Endothelial cell of umbilical vein (primary cell): ENCODE results near the gene DENND1A. TPM values are rescaled to one million over a fixed set of nuclear protein-coding genes. Genes with fewer than 3 reads are reported as not detected.
"Not testable (repeated sequence)": the region's sequence is repeated elsewhere in the genome, so short reads cannot be mapped to it uniquely, and the experiment has no call there.

Source experiments
- BruUV-seq: library from RNA; stranded (reverse); fragments of 400-500 nt; replicated peaks from 2 replicates; lab custom pipeline; 2021; lab: Mats Ljungman, UMichigan
- CTCF ChIA-PET: fragments of 300-600, 350-600 bp; sonication (Branson Sonifier 250); formaldehyde crosslinking; loops from one replicate; lab custom pipeline; 2021; ENCODE audit warnings: antibody characterized with exemption, inconsistent platforms; lab: Charles Lee
- POLR2A ChIA-PET: fragments of 300-600, 350-600 bp; sonication (Branson Sonifier 250); formaldehyde crosslinking; loops from one replicate; lab custom pipeline; 2021; ENCODE audit warnings: antibody characterized with exemption, inconsistent platforms; lab: Charles Lee
- DNase-seq: peaks from one replicate; pipeline ENCODE4 v3.0.0-alpha.2; 2011; ENCODE audit warnings: low read depth, low spot score
- FAIRE-seq: peaks from 2 replicates; lab custom pipeline; 2011; peaks lifted over from hg19 to GRCh38; lab: Jason Lieb, UNC
- H2AFZ ChIP-seq: 2 replicates; pipeline ENCODE4 v1.6.0; 2012; ENCODE audit warnings: low read depth, low read length, control low read depth, inconsistent platforms
- H3K27ac ChIP-seq: 2 replicates; pipeline ENCODE4 v1.5.1; 2011; ENCODE audit warnings: low read depth, mild to moderate bottlenecking, control low read depth, low read length, moderate library complexity; ENCODE audit not compliant: insufficient read depth
- H3K27me3 ChIP-seq, 2 experiments: 2 replicates each; pipeline versions ENCODE4 v1.6.0 to v1.6.1; 2011; ENCODE audit warnings: low read length in 2 of 2, mixed read lengths in 1 of 2; ENCODE audit not compliant: control insufficient read depth in 2 of 2, insufficient read depth in 2 of 2
- H3K36me3 ChIP-seq, 2 experiments: 2 replicates in 1 of 2; 3 replicates in 1 of 2; pipeline ENCODE4 v1.5.1; 2011; ENCODE audit warnings: low read length in 2 of 2, mild to moderate bottlenecking in 1 of 2, moderate library complexity in 1 of 2; ENCODE audit not compliant: control insufficient read depth in 2 of 2, insufficient read depth in 2 of 2; ENCODE audit errors: extremely low read depth in 1 of 2
- H3K4me1 ChIP-seq: 3 replicates; pipeline ENCODE4 v1.5.1; 2011; ENCODE audit warnings: mild to moderate bottlenecking, low read length; ENCODE audit not compliant: control insufficient read depth, insufficient read depth; ENCODE audit errors: extremely low read depth
- H3K4me2 ChIP-seq: 2 replicates; pipeline ENCODE4 v1.6.1; 2011; ENCODE audit warnings: low read length, control low read depth, mixed read lengths; ENCODE audit not compliant: insufficient read depth
- H3K4me3 ChIP-seq, 3 experiments: fragments of 200-600 bp in 1 of 3; sonication (generic), shearing (Covaris generic) in 1 of 3; replicated peaks in 1 of 3; 2 replicates each; pipeline ENCODE4 v1.5.1; 2011 to 2016; ENCODE audit warnings: control low read depth in 3 of 3, low read length in 3 of 3, mild to moderate bottlenecking in 2 of 3, inconsistent platforms in 1 of 3, low read depth in 1 of 3, moderate library complexity in 1 of 3; ENCODE audit not compliant: insufficient read depth in 1 of 3
- H3K79me2 ChIP-seq: 2 replicates; pipeline ENCODE4 v1.6.0; 2012; ENCODE audit warnings: low read length, inconsistent platforms; ENCODE audit not compliant: control insufficient read depth, insufficient read depth
- H3K9ac ChIP-seq: replicated peaks from 2 replicates; pipeline ENCODE3; 2011; ENCODE audit warnings: low read length, control low read depth; ENCODE audit not compliant: insufficient read depth; ENCODE audit errors: extremely low read depth
- H3K9me1 ChIP-seq: replicated peaks from 3 replicates; pipeline ENCODE4 v1.6.0; 2011; ENCODE audit warnings: mild to moderate bottlenecking, low read length; ENCODE audit not compliant: control insufficient read depth, insufficient read depth; ENCODE audit errors: extremely low read depth
- H3K9me3 ChIP-seq: replicated peaks from 2 replicates; pipeline ENCODE4 v1.5.1; 2012; ENCODE audit warnings: low read length, inconsistent platforms; ENCODE audit not compliant: control insufficient read depth, insufficient read depth
- H4K20me1 ChIP-seq: replicated peaks from 2 replicates; pipeline ENCODE3; 2011; ENCODE audit warnings: mild to moderate bottlenecking, low read length; ENCODE audit not compliant: control insufficient read depth, insufficient read depth; ENCODE audit errors: extremely low read depth
- CTCF ChIP-seq, 2 donors: IDR thresholded peaks; 1 replicate in 1 of 2; 2 replicates in 1 of 2; pipeline ENCODE4 v1.5.1; 2011; ENCODE audit warnings: low read length in 2 of 2, mild to moderate bottlenecking in 2 of 2, moderate library complexity in 2 of 2, control low read depth in 1 of 2, inconsistent platforms in 1 of 2, low read depth in 1 of 2; ENCODE audit not compliant: insufficient read depth in 1 of 2; ENCODE audit errors: extremely low read depth in 1 of 2
- EZH2 ChIP-seq: IDR thresholded peaks from 2 replicates; pipeline ENCODE4 v1.6.1; 2012; ENCODE audit warnings: borderline replicate concordance, low read depth, mild to moderate bottlenecking, moderate library complexity, low read length, inconsistent platforms; ENCODE audit not compliant: severe bottlenecking
- FOS ChIP-seq: IDR thresholded peaks from 2 replicates; pipeline ENCODE4 v1.6.1; 2011; ENCODE audit warnings: mild to moderate bottlenecking, low read length, moderate library complexity, borderline replicate concordance; ENCODE audit not compliant: insufficient read depth
- GATA2 ChIP-seq: IDR thresholded peaks from 2 replicates; pipeline ENCODE4 v1.7.0; 2011; ENCODE audit warnings: low read depth, mild to moderate bottlenecking, moderate library complexity, mixed read lengths, low read length; ENCODE audit not compliant: insufficient read length, insufficient read depth
- JUN ChIP-seq: IDR thresholded peaks from 2 replicates; pipeline ENCODE4 v1.6.1; 2011; ENCODE audit warnings: borderline replicate concordance, low read depth; ENCODE audit not compliant: insufficient read length, insufficient read depth
- MYC ChIP-seq: IDR thresholded peaks from one replicate; pipeline ENCODE4 v1.6.1; 2011; ENCODE audit warnings: mild to moderate bottlenecking, low read depth, low read length
- POLR2A ChIP-seq: IDR thresholded peaks from 2 replicates; pipeline ENCODE4 v1.6.1; 2012; ENCODE audit warnings: low read depth, mild to moderate bottlenecking, control low read depth, low read length
- POLR2AphosphoS5 ChIP-seq: IDR thresholded peaks from 2 replicates; pipeline ENCODE4 v1.6.1; 2012; ENCODE audit warnings: low read depth, mild to moderate bottlenecking, control low read depth, low read length, moderate library complexity; ENCODE audit not compliant: insufficient read depth
- dilution Hi-C: fragments of 300-500 bp; cut with MboI; formaldehyde crosslinking; loops from one replicate; pipeline ENCODE4 v1.15.0; 2019; ENCODE audit warnings: low sequenced_read_pairs; ENCODE audit not compliant: extremely low pct_ligation_motif_present
- intact Hi-C: fragments of 100-400 bp; cut with micrococcal nuclease; formaldehyde crosslinking; loops from one replicate; pipeline ENCODE4 v1.10.0; 2022
- polyA plus RNA-seq, 4 experiments: library from polyadenylated mRNA; depleted of rRNA in 3 of 4; stranded (reverse) in 3 of 4; unstranded in 1 of 4; fragments of >200 nt; gene quantifications; 2 replicates each; pipeline versions ENCODE4 v1.2.1 to v1.2.3, GENCODE V29; 2011 to 2012; ENCODE audit warnings: missing spikeins in 1 of 4
- total RNA-seq: library from RNA; stranded (reverse); gene quantifications from 2 replicates; pipeline ENCODE4 v1.2.3, GENCODE V29; 2021
- TF ChIP-seq, protein P1 (sequence below): IDR thresholded peaks from 2 replicates; pipeline ENCODE4 v1.6.1; 2011; ENCODE audit not compliant: insufficient read depth, insufficient read length

The DENND1A gene
- total and polyA plus RNA-seq, 2 donors (not counting 3 experiments of a cell fraction or from before 2014, with no cell fraction given) = 18.5 to 24.5 TPM

DNA sequence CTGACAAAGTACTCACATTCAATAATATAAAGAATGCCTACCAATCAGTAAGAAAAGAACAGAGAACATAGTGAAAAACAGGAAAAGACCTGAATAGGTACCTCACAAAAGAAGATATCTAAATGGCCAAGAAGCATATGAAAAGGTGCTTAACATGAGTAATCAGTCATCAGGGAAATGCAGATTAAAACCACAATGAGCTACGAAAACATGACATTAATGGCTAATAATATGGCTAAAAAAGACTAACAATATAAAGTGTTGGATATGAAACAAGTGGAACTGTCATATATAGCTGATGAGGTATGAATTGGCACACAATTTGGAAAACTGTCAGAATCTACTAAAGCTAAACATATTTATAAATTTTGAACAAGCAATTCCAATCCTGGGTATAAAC, 18.9 kb downstream of the DENND1A start:
- intact Hi-C loops = no loop called here
- Histone ChIP-seq H4K20me1 (no peaks in the 10 kb centered on the region), H3K9me3 (no peaks in the 10 kb centered on the region), H2AFZ (no peak overlapping the region), H3K9ac (no peak overlapping the region), H3K27me3 (no peaks in the 10 kb centered on the region), H3K79me2 (peaks cover 2% of the 10 kb centered on the region), H3K4me3 (no peak overlapping the region), H3K36me3 (no peaks in the 10 kb centered on the region), H3K4me2 (no peak overlapping the region), H3K27ac (no peak overlapping the region), H3K9me1 (no peaks in the 10 kb centered on the region), H3K4me1 (no peaks in the 10 kb centered on the region)
- TF ChIP-seq POLR2A = no peak
- no peak for TF ChIP-seq GATA2
- TF ChIP-seq MYC = no peak
- TF ChIP-seq, protein P1, sequence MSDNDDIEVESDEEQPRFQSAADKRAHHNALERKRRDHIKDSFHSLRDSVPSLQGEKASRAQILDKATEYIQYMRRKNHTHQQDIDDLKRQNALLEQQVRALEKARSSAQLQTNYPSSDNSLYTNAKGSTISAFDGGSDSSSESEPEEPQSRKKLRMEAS = no peak
- no peak for TF ChIP-seq FOS
- TF ChIP-seq JUN = no peak
- no peak for TF ChIP-seq CTCF (IDR thresholded peaks at IDR 0.05; ENCODE audit: extremely low read depth in 1 of 2, insufficient read depth in 1 of 2, low read depth in 1 of 2, low read length in 2 of 2)
- TF ChIP-seq EZH2 = no peak
- TF ChIP-seq POLR2AphosphoS5 = no peak
- DNase-seq (no peak), FAIRE-seq (no peak)
- no TSS peak for BruUV-seq
- CTCF ChIA-PET = no interaction called here
- POLR2A ChIA-PET = no interaction called here
- dilution Hi-C loops = no loop called here

DNA sequence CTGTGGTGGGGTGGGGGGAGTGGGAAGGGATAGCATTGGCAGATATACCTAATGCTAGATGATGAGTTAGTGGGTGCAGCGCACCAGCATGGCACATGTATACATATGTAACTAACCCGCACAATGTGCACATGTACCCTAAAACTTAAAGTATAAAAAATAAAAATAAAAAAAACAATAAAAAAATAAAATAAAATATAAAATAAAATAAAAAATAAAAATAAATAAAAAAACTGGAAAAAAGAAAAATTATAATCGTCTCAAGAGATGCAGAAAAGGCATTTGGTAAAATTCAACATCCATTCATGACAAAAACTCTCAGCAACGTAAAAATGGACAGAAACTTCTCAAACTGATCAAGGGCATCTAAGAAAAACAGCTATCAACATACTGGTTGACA, 20.7 kb downstream of the DENND1A start:
- POLR2A ChIA-PET, H3K4me3 ChIP-seq, H4K20me1 ChIP-seq, intact Hi-C loops, H3K79me2 ChIP-seq, H3K27me3 ChIP-seq, H3K27ac ChIP-seq, H3K4me2 ChIP-seq, DNase-seq, dilution Hi-C loops, H3K9me1 ChIP-seq, FAIRE-seq, H3K9me3 ChIP-seq, CTCF ChIA-PET, BruUV-seq, H2AFZ ChIP-seq, H3K9ac ChIP-seq, H3K4me1 ChIP-seq, H3K36me3 ChIP-seq: not testable (repeated sequence)

GRCh38 chr9:123903550-123903949, 26.4 kb downstream of the DENND1A start:
- not testable (repeated sequence) for FAIRE-seq
- CTCF ChIA-PET = interaction anchor here (0.5 kb wide), 1 partner anchor 264 kb away, joined by 3 read pairs; no protein-coding TSS in a partner anchor

More at GRCh38 chr9:123903550-123903949, 26.4 kb downstream of the DENND1A start:
- H3K9ac ChIP-seq, H3K4me1 ChIP-seq, H3K36me3 ChIP-seq, H3K27ac ChIP-seq, DNase-seq, H3K9me3 ChIP-seq, intact Hi-C loops, H3K27me3 ChIP-seq, H3K4me2 ChIP-seq, H4K20me1 ChIP-seq, H3K79me2 ChIP-seq, H3K4me3 ChIP-seq, H2AFZ ChIP-seq, POLR2A ChIA-PET, dilution Hi-C loops, BruUV-seq, H3K9me1 ChIP-seq: not testable (repeated sequence)
